COLO668 (cell line): ENCODE results near the gene SNAPIN.
"Not testable (repeated sequence)": the region's sequence is repeated elsewhere in the genome, so short reads cannot be mapped to it uniquely, and the experiment has no call there.

Experiments
- DNase-seq: peaks from one replicate; lab custom pipeline; 2025; ENCODE audit not compliant: unreplicated experiment; lab: John Stamatoyannopoulos, UW

The SNAPIN gene

GRCh38 chr1:153646672-153647345, 11.7 kb upstream of the SNAPIN start:
- DNase-seq, result no peak

DNA sequence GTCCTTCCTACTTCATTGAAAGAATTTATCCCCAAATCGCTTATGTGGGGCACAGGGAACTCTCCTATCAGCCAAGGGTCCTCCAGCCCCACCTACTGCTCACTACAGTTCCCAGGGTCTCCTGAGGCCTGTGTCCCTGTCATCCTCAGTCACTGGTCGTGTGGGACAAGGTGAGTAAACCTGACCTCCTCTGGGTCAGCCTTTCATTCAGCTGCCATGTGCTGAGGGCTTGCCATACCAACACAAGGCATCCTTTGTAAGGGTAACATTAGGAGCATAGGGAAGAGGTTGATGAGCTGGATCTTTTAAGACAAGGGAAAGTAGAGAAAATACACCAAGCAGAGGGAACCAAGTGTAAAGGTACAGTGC, 11.2 kb upstream of the SNAPIN start:
- no peak for DNase-seq

DNA sequence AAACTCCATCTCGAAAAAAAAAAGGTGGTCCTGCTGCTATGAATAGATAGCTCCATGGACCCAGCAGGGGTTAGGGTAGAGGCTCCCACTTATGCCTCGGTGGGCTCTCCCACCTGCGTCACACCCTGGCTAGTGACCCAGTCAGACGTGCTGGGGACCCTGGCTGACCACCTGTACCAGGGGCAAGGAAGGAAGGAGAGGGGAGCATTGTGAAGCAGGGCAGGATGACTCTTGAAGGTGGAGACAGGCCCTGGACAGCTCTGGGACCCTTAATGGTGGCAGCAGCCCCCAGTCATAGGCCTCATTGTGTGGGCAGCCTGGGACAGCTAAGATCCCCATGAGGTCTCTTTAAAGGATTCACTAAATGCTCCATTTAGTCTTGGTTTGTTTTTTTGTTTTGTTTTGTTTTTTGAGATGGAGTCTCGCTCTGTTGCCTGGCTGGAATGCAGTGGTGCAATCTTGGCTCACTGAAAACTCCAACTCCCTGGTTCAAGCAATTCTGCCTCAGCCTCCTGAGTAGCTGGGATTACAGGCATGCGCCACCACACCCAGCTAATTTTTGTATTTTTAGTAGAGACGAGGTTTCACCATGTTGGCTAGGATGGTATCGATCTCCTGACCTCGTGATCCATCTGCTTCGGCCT, 10.4 kb upstream of the SNAPIN start:
- no peak for DNase-seq

DNA sequence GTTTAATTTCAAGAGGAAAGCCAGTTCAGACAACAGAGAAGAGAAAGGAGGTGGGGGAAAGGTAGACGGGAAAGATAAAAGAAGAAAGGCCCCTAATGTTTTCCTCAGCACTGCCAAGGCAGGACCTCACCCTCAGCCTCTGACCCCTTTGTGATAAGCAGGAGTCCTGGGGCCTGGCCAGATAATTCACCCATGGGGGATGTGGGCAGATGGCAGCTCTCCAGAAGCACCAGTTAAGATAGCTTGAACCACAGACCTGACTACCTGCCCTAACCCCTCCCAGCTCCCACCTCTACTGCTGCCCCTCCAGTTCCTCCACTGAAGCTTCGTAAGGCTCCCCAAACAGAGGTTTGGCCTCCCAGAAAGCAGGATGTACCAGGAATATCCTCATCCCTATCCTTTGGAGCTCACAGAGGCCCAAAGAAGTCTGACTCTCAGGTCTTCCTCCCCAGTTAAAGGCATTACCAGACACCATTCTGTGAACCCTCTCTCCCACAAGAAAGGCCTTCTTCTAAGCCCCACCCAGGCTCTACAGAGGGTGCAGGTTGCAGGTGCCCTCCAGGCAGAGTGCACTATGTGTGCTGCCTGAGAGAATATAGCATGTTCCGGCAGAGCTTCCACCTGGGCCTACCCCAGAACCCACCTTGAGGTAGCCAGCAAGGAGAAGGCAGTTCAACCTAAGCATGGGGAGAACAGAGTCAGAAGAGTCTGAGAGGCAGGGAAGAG, 9.2 kb upstream of the SNAPIN start:
- peak; percentile 47 for DNase-seq

- peak; percentile 71 for DNase-seq
These were observed 8.7 kb upstream of the SNAPIN start for GRCh38 chr1:153649863-153650235.

GRCh38 chr1:153651771-153652170, 6.7 kb upstream of the SNAPIN start:
- DNase-seq, result no peak

- no peak for DNase-seq
These were observed 5.5 kb upstream of the SNAPIN start for GRCh38 chr1:153652805-153653500.

DNA sequence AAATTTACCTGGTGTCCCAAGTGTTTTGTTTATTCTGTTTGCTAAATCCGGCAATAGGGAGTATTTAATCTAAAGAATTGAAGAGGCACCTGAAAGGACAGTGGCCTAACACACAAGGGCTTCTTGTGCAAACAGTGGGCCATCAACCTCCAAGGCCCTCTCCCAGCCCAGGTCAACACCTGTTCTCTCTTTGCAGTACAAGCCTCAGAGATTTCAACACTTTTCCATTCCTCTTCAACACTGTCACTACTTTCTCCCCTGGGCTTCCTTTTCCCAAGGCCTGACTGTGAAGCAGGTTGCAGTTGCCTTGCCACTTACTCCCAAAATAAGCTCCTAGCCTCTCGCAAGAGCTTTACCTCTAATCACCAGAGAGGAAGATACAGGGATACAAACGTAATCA, 3.2 kb upstream of the SNAPIN start:
- peak; percentile 41 for DNase-seq

GRCh38 chr1:153659175-153659534, 652 bp downstream of the SNAPIN start:
- DNase-seq, result no peak

DNA sequence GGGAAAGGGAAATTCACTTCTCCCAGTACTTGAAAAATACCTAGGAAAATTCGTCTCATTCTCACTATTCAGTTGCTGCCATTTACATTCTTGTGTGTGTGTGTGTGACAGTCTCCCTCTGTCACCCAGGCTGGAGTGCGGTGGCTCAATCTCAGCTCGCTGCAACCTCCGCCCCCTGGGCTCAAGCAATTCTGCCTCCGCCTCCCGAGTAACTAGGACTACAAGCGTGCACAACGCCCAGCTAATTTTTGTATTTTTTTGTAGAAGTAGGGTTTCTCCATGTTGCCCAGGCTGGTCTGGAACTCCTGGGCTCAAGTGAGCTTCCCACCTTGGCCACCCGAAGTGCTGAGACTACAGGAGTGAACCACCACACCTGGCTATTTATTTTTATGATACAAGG, 1.2 kb downstream of the SNAPIN start:
- DNase-seq, result no peak

DNA sequence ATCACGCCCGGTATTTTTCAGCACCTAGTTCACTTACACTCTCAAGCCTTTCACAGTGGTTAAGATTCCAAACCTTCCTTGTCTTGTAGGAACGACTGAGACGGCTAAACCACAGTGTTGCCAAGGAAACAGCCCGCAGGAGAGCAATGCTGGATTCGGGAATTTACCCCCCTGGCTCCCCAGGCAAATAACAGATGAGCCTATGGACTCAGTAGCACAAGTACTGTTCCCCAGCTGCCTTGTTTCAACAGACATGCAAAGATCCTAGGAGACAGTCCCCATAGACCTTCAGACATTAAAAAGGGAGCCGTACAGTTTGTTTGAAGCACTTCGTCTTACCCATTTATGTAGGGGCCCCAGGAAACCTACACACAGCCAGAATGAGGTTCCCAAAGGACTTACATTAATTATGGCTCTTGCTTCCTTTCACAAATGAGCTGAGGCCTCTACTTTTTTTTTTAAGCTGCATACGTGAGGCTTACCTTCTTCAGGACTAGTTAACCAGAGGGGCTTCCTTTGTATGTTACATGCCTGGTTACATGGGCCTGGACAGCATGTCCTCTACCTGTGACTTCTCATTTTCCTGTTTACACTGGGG, 2.7 kb downstream of the SNAPIN start:
- DNase-seq, result no peak

DNA sequence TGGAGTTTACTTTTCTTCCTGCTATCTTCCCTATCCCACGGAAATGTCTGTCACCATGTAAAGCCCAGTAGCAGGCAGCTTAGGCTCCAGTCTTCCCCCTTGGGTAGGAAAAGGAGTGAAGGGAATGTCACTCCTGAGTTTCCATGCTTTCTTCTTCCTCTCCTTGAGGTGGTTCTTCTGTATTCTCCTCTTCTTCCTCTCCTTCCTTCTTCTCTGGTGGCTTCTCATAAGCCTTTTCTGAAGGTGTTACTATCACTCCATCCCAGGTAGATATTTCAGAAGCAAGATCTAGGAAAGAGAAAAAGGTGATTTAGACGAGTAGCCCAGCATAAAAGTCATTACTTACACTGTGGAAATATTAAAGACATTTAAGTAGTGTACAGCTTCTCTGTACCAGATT, 3.8 kb downstream of the SNAPIN start:
- no peak for DNase-seq

DNA sequence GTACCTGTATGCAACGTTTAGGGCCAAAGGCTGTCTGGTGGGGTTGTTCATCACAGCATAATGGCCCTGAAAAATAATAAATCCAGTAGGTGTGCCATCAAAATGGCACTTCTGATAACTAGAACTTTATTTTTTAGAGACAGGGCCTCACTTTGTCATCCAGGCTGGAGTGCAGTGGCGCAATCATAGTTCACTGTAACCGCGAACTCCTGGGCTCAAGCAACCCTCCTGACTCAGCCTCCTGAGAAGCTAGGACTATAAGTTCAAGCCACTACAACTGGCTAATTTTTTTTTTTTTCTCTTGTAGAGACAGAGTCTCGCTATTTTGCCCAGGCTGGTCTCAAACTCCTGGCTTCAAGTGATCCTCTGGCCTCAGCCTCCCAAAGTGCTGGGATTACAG, 4.7 kb downstream of the SNAPIN start:
- DNase-seq, result no peak

DNA sequence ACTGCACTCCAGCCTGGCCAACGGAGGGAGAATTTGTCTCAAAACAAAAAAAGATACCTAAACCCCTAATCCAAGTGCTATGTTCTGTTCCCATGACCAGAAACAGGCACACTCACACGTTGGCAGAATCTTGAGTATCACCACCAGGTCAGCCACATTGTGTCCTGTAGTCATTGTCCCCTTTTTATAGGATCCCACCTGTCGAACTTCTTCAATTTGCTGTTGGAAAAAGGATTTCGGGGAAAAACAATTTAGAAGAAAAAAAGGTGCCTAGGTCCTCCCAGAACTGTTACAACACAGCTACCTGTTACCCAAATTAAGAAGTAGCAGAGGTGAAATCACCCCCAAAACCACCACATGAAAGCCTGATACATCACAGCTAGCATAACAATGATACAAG, 8.9 kb downstream of the SNAPIN start:
- no peak for DNase-seq

GRCh38 chr1:153668672-153669071, 10.2 kb downstream of the SNAPIN start:
- DNase-seq, result not testable (repeated sequence)

DNA sequence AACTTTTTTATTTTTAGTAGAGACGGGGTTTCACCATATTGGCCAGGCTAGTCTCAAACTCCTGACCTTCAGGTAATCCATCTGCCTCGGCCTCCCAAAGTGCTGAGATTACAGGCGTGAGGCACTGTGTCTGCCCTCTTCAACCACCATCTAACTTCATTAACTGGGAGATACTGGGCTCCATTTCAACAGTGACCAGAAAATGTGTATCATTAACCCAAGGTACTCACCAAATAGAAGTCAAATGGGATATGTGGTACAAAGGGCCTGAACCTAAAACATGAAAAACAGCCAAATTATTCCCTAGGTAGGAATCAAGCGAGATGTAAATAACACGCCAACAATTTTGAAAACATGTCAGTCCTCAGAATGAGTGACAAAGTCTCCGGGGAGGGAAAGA, 11.1 kb downstream of the SNAPIN start:
- DNase-seq, result no peak

DNA sequence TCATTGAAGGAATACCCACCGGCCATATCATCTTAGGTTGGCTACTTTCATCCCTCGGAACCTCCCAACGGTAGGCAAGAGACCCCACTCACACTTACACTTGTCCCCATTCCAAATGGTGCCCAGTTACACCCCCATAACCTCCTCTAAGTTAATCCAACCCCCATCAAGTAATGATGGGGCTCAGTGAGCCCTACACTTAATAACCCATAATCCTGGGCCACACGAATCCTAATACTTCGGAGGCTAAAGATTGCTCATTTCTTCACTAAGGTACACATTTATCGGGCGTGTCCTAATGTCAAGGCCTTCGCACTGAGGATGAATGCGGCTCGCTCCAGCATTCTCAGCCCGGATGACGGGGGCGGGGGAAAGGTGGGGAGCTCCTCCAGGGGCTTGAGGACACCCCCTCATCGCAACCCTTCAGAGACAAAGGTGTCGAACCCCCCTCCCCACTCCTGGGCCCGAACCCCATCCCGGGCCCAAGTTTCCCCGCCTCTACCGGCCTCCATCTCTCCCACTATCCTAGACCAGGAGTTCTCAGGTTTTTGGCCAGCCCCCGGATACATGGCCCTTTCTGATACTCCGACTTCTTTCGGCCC, 11.9 kb downstream of the SNAPIN start:
- DNase-seq, result peak; percentile 36

- peak; percentile 97 for DNase-seq
These were observed 12.5 kb downstream of the SNAPIN start, which contains the start of gene ILF2 for GRCh38 chr1:153670859-153671627. Gene ILF2 (minus strand): TSS chr1:153670993. CDS start chr1:153670922, 71 bp downstream.

- peak; percentile 34 for DNase-seq
These were observed 13.3 kb downstream of the SNAPIN start for GRCh38 chr1:153671628-153672353.

GRCh38 chr1:153673511-153673910, 15.0 kb downstream of the SNAPIN start:
- DNase-seq, result no peak
